IPS DF 19.7 (cell line): ENCODE results near the gene DGKI.
A peak's percentile ranks its signal among the peaks of the same experiment; 100 is the strongest.

Experiments
- DNase-seq: peaks from one replicate; pipeline ENCODE4 v3.0.0-alpha.2; 2013; ENCODE audit warnings: low read depth, low spot score

Gene DGKI

DNA sequence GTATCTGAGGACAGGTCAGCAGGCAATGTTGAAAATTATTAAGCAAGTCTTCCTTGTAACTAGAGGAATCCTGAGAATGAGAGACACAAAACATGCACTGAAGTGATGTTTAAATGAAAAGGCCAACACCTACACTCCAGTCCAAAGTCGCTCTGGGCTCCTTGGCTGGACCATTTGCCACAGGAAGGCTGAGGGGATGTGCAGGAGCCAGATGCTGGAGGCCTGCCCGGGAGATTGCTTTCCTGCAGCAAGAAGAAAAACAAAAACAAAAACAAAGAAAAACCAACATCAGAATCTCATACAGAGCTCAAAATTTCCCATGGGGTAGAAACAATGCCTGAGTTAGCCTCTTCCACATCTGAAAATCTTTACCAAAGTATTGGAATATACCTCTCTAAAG is 157.0 kb downstream of the DGKI start:
- DNase-seq, result no peak

DNA sequence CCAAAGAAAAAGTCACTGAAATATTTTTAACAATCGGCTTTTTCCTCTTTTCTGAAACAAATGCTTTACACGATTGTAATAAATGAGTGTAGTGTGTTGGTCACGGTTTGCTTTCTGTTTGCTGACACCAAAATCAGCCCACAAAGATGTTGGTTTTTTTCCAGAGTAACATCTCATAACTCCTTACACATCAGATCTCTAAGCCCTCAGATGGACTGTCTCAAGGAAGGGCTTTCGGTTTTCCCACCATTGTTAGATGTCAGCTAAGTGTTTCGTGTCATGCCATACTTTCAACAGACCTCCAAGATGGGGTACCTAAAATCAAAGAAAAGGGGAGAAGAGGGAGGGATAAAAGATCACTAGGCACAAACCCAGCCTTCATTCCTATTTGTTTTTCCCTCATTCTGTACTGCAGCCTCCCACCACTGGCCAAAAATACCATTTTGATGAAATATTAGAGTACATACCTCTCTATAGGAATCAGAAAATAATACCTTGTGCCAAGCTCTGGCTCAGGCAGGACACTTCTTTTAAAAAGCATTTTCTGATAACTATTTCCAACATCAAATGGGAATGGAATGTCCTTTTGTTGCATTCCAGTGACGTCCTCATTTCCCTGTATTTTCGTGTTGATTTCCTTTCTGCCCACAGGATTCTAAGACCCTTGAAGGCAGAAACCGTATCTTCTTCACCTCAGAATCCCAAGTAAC is 159.1 kb downstream of the DGKI start:
- no peak for DNase-seq

DNA sequence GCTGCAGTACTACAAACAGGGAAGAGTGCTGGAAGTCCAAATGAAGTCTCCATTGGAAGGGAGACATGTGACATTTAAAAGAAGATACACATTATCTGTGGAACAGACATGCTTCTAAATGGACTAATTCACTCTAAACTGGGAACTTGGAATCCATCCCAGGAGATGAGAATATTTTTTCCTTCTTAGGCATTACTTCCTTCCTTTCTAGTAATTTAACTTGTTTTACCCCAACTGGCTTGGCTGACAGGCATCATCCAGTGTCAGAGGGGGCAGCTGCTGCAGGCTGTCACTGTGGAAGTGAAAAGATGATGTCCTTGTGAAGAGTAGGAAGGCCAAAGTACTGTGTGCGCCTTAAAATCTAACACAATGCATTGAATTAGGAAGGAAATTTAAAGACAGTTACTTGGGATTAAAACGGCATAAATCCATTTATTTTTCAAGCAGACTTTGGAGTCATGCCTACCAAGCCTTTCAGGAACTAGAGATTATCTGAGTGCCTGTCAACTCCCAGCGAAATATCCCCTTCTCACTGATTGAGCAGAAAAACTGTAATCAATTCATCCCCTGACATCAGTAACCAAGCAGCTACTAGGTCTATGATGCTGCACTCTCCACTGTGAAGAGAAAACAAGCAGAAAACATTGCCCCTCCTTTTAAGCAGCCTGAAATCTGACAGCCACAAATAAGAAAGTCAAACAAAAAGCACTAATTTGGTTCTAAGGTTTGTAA is 161.2 kb downstream of the DGKI start:
- no peak for DNase-seq

GRCh38 chr7:137684776-137685175 is 162.0 kb downstream of the DGKI start:
- DNase-seq, result no peak

GRCh38 chr7:137684316-137684715 is 162.5 kb downstream of the DGKI start:
- DNase-seq, result no peak

DNA sequence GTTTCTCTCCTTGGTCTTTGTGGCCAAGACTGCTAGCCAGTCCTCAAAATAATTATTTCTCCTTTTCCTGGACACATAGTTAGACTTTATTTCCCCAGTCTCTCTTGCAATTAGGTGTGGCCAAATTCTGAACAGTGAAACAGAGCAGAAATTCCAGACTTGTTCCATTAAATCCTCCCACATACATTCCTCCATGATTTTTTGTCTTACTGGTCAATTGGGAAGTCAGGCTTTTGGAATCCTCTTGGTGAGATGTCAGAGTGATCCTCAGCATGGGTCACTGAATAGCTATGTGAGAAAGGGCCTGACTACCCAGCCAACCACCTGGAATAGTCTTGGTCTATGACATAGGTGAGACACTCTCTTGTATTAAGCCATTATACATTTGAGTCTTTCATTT is 164.2 kb downstream of the DGKI start:
- DNase-seq, result no peak

DNA sequence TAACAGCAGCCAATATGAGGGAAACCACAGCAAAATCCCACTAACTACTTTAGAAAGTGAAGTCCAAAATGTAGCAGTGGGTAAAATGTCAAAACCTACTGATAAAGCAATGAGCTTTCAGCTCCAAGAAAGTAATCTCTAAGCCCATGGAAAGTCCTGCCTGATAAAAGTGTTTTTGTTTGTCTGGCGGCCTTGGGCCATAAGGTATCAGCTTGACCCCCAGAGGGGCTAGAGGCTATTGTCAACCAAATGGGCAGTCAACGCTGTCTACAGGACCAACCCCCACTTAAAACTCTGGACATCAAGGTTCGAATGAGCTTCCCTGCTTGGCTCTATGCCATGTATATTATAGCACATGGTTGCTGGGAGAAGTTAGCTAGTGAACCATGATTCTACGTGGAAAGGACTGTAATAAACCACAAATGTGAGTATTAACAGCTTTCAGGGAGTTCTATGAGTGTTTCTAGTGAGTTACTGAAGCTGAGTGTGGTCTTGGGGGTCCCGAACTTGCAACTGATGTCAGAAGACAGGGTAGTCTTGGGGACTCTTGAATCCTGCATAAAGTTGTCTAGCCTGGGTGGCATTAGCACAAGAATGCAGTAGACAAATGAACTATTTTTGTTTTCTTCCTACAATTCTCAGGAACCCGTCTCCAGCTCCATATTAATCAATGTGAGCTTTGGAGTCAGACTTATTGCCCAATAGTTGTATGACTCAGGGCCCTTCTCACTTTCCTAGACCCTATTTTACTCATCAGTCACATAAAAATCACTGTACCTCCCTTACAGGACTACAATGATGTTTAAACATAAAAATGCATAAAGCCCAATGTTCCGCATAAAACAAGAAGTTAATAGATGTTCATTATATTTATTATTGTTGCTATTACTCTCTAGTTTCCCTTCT is 164.9 kb downstream of the DGKI start:
- DNase-seq, result no peak

- no peak for DNase-seq
These were observed 172.0 kb downstream of the DGKI start for GRCh38 chr7:137674551-137675409.

- DNase-seq, result no peak
These were observed 172.7 kb downstream of the DGKI start for GRCh38 chr7:137674048-137674447.

- no peak for DNase-seq
These were observed 174.9 kb downstream of the DGKI start for GRCh38 chr7:137671920-137672319.

GRCh38 chr7:137670222-137671064 is 176.3 kb downstream of the DGKI start:
- no peak for DNase-seq

DNA sequence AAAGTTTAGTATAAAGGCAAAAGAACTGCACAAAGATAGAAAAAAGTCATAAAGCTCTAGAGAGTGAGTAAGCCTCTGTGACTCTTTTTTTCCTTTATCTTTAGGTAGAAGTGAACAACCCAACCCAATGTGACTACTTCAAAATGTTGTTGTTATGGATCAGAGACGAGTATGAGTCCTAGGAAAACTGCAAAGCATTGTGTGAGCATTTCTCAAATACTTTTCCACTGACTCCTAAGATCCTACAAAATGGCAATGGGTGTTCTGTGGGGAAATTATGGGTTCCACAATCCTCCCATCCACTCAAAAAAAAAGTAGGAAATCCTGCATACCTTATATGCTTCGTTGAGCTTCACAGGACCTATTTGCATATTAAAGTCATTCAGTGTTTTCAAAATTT is 177.1 kb downstream of the DGKI start:
- DNase-seq, result no peak

- DNase-seq, result no peak
These were observed 178.4 kb downstream of the DGKI start for GRCh38 chr7:137668404-137668803.

DNA sequence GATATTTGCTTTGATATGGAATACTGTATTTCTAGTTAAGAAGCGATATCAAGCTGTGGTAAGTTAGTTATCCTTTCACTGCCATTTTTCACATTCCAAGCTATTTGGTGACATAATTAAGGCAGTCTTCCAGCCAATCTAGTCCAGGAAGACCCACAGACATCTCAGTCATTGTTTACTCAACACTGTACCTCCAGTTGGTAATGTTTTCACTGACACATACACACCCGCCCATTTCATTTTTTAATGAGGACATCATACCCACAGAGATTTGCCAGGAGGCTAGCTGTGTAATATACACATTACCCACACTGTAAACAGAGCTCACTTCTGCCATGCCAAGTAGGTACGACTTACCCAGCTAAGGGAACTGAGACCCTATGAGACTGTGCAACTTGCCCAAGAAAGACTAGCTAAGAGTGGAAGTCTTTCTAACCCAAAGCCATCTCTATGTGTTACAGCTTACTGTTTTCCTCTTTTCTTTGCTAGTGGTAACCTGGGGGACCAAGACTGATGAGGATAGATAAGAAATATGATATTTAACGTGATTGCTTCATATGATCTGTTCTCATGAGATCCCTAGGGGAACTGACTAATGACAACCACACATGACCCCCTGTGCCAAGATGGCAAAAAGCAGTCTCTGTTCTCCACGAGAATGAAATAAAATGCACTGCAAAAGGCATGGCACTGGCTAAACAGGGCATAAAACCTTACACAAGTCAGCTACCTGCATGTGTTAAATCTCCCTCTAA is 179.0 kb downstream of the DGKI start:
- DNase-seq, result no peak

DNA sequence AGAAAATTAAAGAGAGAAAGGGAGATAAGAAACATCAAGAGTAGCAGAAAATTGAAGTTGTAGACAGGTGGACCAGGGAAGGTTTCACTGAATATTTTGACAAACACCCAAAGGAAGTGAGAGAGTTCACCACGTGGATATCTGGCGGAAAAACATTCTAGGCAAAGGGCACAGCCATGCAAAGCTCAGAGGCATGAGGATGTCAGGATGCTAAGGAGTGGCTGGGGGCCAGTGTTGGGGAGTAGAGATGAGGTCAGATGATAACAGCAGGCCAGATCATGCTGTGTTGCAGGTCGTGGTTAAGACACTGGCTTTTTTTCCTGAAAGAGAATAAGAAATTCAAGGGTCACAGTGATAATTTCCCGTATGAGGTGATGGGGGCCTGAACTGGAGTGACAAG is 181.9 kb downstream of the DGKI start:
- DNase-seq, result no peak

DNA sequence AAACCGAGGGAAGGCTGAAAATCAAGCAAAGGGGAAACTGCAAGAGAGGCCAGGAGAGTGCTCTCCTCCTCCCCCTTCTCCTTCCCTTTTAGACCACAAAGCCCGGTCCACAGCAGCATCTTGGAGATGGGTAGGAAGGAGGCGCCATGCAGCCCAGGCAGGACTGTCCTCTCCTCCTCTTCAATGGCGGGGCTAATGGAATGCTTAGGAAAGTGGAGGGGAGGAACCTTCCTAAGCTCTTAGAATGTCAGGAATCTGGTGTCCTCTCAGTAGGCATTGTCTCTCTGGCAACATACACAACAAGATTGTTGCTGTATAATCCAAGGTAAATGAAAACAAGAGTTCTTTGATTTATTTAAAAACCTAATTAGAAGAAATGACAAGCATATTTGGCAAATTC is 185.1 kb downstream of the DGKI start:
- peak; percentile 40 for DNase-seq

GRCh38 chr7:137658190-137658900 is 188.4 kb downstream of the DGKI start:
- peak; percentile 23 for DNase-seq

- DNase-seq, result no peak
These were observed 189.1 kb downstream of the DGKI start for GRCh38 chr7:137657476-137658189.
